ENCODE data around the gene PTPRG.

PTPRG gene

DNA sequence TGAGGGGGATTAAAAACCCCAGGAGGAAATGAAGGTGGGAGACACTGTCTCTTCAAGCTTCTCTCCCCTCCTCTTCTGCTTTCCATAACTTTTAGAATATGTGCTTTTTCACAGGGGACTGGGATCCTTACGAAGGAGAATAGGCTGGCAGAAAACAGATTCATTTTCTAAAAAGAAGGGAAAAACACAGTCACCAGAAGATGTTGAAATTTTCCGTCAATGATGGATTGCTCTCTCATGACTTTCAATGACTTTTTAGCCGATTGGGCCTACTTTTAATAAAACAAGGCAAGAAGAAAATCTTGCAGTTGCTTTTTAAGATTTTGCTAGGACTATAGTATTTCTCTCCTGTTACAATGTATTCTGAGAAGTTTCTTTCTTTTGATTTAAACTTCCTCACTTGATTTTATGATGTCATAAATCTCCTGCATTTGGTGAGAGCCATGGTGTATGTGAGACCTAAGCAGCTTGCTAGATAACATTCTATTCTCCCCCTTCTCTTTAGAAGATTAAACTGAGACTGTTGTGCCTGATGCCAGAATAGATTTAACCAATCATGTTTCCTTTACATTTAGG lies 570.7 kb downstream of the PTPRG start:
- no peak for DNase-seq

DNA sequence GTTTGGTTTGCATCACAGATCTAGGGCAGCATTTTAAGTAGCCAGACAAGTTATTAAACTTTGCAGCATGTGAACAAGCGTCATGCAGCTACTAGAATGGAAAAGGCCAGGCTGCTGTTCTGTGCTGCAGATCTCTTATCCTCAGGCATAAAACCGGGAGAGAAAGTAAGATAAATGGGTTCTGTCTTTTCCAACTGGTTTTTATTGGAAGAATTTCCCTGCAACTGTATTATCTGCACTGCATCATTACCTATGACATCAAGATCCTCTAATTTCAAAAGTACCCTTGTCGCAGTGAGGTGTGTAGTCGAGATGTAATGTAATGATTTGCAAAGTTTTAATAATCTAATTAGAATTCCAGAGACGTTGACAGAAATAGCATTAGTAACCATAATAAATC lies 571.6 kb downstream of the PTPRG start:
- no peak for DNase-seq

DNA sequence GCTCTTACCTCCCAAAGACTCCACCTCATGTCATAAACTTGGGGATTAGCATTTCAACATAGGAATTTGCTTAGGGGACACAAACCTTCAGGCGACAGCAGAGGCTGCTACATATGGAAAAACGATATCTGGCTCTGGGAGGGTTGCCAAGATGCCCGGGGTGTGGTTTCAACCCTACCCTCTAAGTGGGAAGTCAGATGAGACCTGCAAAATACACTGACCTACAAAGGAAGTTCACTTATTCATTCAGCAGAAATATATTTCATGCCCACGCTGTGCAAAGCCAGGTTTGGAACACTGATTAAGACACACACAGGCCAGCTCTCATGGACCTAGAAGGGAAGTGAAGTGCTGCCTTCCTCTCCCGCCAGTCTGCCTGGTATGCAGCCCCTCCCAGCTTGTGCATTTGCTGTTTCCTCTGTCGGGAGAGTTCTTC lies 572.7 kb downstream of the PTPRG start:
- DNase-seq, result peak; percentile 23

DNA sequence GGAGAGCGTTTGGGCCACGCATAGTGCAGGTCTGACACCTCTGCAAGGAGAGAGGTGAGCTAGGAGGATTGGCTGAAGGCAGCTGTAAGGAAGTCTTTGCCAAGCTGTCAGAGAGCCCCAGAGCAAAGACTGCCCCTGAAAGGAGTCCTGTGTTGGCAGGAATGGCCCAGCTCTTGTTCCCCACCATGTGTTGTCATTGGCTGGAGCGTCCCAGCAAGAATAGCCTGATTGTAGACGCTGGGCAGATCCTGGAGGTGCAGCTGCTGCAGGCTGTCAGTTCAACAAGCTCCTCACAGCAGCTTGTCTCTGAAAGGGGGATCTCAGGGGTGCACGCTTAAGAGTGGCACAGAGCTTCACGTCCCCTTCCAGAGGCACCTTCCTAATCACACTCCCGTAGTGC lies 574.4 kb downstream of the PTPRG start:
- DNase-seq, result no peak

DNA sequence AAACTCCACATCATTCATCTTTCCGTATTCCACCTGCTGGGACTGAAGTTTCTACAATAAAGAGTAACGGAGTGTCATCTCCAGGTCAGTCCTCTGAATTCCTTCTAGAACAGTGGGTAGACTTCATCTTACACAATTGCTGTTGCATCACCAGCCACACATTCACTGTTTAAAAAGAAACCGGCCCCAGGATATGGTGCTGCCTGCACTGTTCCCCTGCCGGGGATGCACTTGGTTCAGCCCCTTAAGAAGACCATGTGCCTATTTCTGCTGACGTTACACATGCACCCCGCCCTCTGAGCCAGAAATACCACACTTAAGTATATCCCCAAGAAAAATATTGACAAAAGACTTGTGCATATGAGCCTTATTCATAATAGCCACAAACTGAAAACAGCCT lies 578.6 kb downstream of the PTPRG start:
- DNase-seq, result no peak

DNA sequence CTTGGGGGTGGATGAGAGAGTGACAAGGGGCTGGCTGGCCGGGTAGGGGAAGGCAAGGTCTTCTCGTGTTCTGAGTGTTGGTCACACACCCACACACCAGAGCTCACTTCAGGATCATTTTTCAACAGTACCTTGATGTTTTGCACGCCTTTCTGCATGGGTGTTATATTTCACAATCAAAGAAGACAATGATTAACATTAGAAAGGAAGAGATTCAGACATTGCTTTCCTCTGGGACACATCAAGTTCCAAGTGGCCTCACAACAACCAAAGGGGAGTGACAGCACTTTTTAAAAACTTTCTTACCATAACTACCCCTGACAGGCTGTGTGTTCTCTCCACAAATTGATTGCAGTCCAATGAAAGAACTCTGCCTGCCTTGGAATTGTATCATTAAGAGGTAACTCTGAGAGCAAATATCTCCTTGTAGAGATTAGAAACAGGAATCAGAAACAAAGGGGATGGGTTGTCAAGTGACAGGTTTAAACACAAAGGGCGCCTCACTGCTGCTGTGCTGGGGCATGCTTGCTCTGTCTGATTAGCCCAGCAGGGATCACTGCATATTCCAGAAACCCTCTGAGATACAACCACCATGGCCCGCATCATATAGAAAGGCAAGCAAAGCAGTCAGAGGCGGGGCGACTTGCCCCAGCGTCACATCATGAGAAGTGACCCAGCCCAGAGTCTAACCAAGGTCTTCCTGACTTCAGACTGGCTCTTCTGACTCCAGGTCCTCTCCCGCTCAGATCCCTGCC lies 581.1 kb downstream of the PTPRG start:
- DNase-seq, result no peak

DNA sequence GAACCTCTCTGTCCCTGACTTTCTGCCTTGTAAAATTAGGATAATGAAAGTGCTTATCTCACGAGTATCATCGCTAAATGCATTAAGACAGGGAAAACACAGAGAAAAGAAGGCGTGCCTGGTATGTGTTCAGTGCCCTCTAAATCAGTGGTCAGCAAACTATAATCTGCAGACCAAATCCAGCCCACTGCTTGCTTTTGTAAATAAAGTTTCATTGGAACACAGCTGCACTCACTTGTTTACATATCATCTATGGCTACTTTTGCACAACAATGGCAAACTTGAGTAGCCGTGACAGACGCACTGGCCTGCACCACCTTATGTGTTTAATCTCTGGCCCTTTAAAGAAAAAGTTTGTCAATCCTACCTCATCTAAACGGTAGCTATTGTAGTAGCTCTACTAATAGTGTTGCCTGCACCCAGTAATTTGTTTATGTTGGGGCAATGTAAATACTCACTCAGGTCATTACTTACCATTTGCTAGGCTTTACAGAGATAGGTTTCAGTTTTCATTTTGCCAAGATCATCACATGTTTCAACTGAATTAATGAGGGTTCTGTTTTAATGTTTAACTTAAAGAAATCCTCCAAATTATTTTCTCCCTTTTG lies 582.6 kb downstream of the PTPRG start:
- no peak for DNase-seq

DNA sequence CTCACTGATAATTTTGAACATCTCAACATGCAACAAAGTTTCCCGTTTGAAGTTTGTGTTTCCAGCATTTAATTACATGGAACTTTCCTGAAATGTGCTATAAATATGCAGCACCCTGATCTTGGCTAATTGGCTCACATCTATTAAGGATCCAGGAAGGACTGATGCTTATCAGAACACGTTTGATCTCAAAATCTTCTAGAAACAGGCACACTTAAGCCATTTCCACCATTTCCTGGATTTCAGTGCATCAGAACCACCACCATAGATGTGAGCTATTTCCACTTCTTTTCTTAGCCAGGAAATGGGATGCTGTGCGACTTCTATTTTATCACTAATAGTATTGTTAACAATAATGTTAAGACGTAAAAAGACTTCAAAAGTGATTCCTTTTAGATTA lies 583.1 kb downstream of the PTPRG start:
- no peak for DNase-seq

DNA sequence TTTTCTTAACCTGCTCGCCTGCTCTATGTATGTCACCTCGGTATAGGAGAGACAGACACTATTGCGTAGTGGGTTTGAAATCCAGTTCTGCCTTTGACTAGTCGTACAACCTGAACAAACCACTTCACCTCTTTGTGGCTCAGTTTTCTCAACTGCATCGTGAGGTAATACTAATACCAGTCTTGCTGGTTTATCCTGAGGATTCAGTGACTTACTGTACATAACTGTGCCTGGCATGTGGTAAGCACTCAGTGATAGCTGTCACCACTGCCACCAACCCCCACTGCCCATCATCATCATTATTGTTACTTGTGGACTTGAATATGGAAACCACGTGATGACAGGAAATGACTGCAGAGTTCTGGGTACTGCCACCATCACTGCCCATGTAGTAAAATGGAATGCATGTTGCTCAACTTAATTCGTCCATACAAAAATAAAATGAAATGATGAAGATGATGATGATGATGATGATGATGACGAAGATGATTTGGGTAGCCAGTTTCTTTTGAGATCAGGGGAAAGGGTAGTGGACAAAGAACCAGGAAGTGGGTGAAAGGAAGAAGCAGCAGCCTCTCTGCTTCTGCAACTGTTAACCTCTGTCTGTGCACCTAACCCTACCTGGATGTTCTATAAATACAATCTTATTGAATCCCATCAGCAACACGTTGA lies 583.9 kb downstream of the PTPRG start:
- DNase-seq, result no peak

DNA sequence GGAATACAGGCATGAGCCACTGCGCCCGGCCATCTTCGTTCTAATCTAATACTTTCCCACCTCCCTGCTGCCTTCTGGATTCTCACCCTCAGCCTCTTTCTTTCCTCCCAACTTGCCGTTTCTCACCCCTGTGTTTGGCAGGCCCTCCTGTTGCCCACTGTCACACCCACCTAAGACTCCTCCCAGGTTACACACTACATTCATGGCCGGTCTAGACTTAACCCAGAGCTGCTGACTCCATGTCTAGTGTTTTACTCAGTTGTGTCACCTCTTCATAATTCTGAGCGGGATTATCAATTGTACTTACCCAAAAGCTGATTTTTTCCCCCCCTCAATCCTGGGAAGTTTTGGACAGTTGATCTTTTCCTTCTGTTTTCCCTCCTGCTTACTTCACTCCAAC lies 588.2 kb downstream of the PTPRG start:
- DNase-seq, result no peak

DNA sequence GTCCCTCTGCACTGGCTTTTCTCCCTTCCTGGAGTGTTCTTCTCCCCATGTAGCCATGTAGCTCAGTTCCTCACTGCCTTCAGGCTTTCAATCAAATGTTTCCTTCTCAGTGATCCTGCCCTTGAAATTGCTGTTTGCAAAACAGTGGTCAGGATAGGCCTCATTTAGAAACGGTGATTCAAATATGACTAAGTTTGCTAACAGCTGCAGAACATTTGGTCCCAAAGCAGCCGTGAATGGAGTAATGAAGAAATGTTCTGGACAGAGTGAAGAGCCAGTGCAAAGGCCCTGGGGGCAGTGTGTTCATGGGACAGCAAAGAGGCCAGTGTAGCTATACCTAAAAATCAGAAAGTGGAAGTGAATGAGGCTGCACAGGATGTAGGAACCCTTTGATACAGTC lies 588.6 kb downstream of the PTPRG start:
- DNase-seq, result no peak

DNA sequence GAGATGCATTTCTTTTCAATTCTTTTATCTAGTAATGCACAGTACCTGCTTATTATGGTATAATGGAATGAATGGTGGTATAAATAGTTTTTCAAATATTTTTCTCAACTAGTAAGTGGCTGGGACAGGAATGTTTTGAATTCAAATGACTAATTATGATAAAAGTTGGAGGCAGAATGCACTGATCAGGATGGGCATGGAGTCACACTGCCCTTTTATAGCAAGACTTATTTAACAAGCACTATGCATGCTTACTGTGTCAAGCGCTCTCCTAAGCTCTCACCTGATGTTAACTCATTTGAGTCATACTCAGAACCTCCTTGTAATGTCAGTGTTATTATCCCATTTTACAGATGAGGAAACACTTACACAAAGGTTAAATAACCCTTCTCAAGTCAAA lies 590.2 kb downstream of the PTPRG start:
- DNase-seq, result no peak

DNA sequence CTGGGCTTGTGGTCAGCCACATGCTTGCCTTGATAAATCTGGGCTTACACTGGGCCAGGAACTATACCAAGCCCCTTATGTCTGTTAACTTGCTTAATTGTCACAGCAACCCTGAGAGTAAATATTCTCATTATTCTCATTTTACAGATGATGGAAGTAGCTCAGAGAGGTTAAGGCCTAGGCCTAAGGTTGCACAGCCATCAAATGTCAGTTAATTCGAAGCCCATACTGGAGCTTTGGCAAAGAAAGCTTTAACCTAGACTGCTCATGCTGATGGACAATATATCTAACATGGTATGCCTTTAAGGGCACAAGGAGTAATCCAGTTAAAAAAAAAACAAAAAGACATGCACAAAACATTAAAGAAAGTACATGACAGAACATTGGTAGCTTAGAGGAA lies 591.9 kb downstream of the PTPRG start:
- DNase-seq, result no peak

DNA sequence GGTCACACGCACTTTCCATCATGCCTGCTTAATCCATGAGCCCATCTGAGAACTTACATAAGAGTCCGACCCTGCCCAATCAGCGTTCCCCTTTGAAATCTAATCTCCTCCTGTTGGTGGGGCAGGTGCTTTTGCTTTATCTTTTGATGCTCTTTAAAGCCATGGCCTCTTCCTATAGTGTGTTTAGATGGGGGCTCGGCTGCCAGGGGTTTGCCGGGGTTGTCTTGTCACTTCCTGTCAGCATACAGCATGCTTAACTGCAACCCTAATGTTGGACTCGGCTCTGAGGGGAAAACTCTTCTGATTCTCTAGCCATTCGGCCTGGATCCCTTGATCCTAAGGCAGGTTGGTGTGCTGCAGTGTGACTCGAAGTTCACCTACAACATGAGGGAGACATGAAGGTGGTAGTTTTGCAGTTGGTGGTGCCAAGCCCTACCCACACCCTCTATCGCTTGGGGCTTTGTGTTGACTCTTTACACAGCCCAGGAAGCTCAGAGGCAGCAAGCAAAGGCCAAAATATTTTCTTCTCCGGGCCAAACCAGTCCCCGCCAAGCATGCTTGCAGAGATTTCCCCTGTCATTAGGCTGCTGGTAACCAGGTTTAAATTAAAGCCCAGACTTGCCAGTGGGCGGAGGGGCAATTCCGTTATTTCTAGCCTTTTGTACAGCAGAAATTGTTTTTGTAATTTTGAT lies 593.2 kb downstream of the PTPRG start:
- no peak for DNase-seq

DNA sequence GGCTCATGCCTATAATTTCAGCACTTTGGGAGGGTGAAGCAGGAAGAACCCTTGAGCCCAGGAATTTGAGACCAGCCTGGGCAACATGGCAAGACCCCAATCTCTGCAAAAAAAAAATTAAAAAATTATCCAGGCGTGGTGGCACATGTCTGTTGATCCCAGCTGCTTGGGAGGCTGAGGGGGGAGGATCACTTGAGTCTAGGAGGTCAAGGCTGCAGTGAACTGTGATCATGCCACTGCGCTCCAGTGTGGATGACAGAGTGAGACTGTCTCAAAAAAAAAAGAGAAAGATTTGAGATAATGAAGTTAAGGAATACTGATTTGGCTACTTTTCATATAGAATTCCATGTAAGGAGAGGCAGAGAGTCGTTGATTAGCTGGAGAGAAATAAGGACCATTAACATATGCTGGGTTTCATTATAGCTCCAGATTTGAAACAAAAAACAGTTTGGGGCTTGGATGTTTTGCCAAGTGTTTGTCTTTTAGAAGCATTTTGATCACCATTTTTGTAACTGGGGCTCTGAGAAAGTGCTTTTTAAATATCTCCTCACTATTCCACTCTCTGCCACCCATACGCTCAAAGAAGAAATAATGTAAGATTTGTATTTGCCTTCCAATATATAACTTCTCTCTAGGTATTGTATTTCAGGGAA lies 597.8 kb downstream of the PTPRG start:
- no peak for DNase-seq

DNA sequence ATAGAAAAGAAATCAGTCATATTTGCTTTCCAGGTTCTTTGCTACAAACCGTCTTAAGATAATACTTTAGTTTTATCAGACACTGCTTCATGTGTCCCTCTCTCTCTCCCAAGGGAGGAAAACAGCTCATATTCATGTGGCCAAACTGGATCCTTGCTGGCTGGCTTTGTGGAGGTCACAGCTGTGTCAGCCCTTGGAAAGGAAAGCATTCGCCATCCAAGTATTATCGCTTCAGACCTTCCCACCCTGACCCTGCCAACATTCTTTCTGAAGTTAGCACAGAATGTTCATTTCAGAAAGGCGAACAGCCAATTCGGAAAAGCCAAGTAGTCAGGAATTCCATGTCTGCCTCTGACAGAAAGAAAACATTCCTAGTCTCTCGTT lies 598.3 kb downstream of the PTPRG start:
- no peak for DNase-seq

DNA sequence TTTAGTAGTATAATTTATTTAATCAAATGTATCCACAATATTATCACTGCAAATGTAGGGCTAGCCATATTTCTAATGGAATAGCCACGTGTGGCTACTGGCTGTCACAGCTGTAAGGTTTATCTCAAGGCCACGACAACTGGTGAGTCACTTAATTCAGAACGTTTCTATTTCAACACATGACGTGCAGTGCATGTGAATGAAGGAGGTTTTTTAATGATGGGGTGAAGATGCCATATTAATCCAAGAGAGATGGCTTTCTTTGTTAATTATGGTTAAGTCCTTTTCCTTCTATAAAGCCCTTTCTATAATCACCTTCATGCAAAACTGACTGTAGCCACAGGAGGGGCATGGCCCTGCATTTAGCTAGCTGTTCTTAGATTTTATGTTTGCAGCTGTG lies 600.0 kb downstream of the PTPRG start:
- DNase-seq, result no peak

DNA sequence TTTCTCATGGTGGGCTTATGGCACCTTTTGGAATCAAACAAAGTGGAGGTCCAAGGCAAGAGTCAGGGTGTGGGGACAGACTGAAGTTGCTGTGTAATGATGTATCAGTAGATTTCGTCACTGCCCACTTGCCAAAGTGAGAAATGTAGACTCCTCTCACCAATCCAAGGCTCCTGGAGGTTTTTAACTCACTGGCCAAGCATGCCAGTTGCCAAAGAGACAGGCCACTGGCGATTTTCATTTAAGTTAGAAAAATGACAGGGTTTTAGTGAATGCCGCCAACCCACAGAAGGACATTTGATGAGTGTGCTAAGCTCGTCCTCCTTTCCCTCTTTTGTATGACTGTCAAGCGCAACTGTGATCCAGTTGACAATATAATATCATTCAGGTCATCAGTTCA lies 602.8 kb downstream of the PTPRG start:
- DNase-seq, result no peak

DNA sequence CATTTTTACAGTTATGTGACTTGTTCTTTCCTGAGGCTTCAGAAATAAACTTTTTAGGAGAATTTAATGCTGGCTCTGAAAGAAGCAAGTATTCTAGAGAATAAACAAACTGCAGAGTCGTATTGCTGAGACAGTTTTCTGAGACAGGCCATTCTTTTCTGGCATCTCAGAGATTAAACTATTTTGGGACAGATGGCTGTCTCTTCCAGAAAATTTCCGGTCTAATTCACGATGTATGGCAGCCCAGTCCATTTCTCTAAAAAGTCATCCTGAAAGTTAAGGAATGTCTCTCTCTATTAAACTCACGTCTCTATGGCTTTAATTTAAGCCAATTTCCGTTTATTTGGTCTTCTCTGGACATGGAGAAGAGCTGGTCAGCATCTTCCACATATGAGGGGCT lies 603.4 kb downstream of the PTPRG start:
- DNase-seq, result no peak

DNA sequence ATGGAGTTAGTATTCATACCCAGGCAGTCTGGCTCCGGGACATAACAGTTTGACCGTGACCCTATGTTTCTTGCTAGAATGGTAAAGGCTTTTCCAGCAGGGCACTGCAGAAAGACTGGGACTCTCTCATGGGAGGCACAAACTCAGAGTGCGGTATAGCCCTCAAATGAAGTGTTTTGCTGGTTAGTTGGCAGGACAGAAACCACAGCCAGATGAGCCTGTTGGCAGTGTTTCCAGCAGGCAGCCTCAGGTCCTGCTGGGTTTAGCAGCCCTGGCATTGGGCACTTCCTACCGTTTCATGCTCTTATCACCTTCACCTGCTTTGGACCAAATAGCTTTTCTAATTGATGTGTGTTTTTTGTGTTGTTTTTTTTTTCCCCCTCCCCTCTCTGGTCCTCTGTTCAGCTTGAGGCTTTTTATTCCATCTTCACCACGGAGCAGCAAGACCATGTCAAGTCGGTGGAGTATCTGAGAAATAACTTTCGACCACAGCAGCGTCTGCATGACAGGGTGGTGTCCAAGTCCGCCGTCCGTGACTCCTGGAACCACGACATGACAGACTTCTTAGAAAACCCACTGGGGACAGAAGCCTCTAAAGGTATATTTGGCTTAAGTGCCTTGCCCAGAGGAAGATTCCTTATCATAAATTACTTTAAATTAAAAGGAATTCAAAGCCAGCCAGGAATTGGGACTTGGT lies 606.3 kb downstream of the PTPRG start:
- DNase-seq, result no peak

DNA sequence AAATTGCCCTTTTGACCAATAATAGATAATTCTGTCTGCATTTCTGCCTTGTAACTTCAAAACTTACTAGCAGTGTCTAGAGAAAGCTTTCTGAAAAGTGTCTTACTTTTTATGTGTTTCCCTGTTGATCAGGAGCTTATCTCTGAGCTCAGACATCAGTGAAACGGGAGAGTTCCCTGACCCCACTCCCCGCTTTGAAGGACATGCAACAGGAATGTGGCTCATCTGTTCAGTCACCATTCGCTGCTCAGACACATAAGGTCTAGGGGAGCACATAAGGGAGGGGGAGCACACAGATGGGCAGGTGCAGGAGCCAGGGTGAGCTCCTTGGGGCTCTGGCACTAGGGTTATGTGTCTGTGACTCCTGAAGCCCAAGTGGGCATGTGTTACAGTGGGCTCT lies 607.0 kb downstream of the PTPRG start:
- DNase-seq, result no peak
